HCT116 (cell line): ENCODE data around the gene DPP10. TPM values are rescaled to one million over a fixed set of nuclear protein-coding genes. Genes with fewer than 3 reads are reported as not detected.

Experiments used
- ATAC-seq: fragments of 200-7000 bp; cut with Tn5 transposase; 2 replicates; pipeline ENCODE4 v1.9.1; 2020; ENCODE audit warnings: mild to moderate bottlenecking, moderate library complexity
- BruUV-seq: library from RNA; stranded (reverse); fragments of 400-500 nt; replicated peaks from 2 replicates; lab custom pipeline; 2021; lab: Mats Ljungman, UMichigan
- CTCF ChIA-PET: fragments of 300-600 bp; sonication (Branson Sonifier 250); formaldehyde crosslinking; loops from one replicate; lab custom pipeline; 2021; ENCODE audit warnings: antibody characterized with exemption; lab: Charles Lee
- POLR2A ChIA-PET: fragments of 300-600, 350-600 bp; sonication (Branson Sonifier 250); formaldehyde crosslinking; loops from one replicate; lab custom pipeline; 2021; ENCODE audit warnings: antibody characterized with exemption; lab: Charles Lee
- RAD21 ChIA-PET, 2 experiments: fragments of 300-600 bp; sonication (Branson Sonifier 250); formaldehyde crosslinking; loops; one replicate each; lab custom pipeline; 2023; ENCODE audit warnings: low total read pairs in 2 of 2; ENCODE audit not compliant: uncharacterized antibody in 2 of 2, unreplicated experiment in 2 of 2, low non-redundant PET in 1 of 2; lab: Charles Lee
- DNase-seq: peaks from one replicate; pipeline ENCODE4 v3.0.0-alpha.2; 2010; ENCODE audit warnings: low read depth, low spot score
- H2AFZ ChIP-seq: fragments of 200-600 bp; shearing (Covaris generic), sonication (generic); 2 replicates; pipeline ENCODE4 v1.6.1; 2017; ENCODE audit warnings: low read depth, mixed run types, mixed read lengths, antibody characterized with exemption, low read length; ENCODE audit not compliant: poor library complexity, severe bottlenecking
- H3K27ac ChIP-seq: 2 replicates; pipeline ENCODE4 v1.5.1; 2012; ENCODE audit warnings: low read depth, low read length
- H3K27me3 ChIP-seq: fragments of 200-600 bp; sonication (generic); 2 replicates; pipeline ENCODE4 v1.6.1; 2016; ENCODE audit warnings: mixed run types, low read length, mixed read lengths; ENCODE audit not compliant: insufficient read depth
- H3K36me3 ChIP-seq, 2 experiments: fragments of 200-500 bp in 1 of 2; fragments of 200-600 bp in 1 of 2; sonication (Bioruptor generic) in 1 of 2; sonication (generic) in 1 of 2; 2 replicates each; pipeline versions ENCODE4 v1.5.1 to v1.6.1; 2014 to 2016; ENCODE audit warnings: low read length in 2 of 2, inconsistent platforms in 1 of 2, mixed read lengths in 1 of 2, mixed run types in 1 of 2; ENCODE audit not compliant: insufficient read depth in 2 of 2, control insufficient read depth in 1 of 2
- H3K4me1 ChIP-seq, 2 experiments: fragments of 200-600 bp in 1 of 2; sonication (generic) in 1 of 2; 2 replicates each; pipeline versions ENCODE4 v1.5.1 to v1.6.1; 2012 to 2017; ENCODE audit warnings: low read length in 2 of 2, inconsistent platforms in 1 of 2, mild to moderate bottlenecking in 1 of 2, mixed read lengths in 1 of 2, mixed run types in 1 of 2, moderate library complexity in 1 of 2; ENCODE audit not compliant: insufficient read depth in 2 of 2, control insufficient read depth in 1 of 2
- H3K4me2 ChIP-seq: fragments of 200-600 bp; sonication (generic); 2 replicates; pipeline ENCODE4 v1.6.1; 2017; ENCODE audit warnings: mixed run types, low read length, mixed read lengths
- H3K4me3 ChIP-seq, 2 experiments: fragments of 200-600 bp in 1 of 2; sonication (generic) in 1 of 2; replicated peaks in 1 of 2; 2 replicates each; pipeline ENCODE4 v1.5.1; 2011 to 2016; ENCODE audit warnings: low read length in 2 of 2, control low read depth in 1 of 2, low read depth in 1 of 2, mild to moderate bottlenecking in 1 of 2, mixed read lengths in 1 of 2, mixed run types in 1 of 2
- H3K79me2 ChIP-seq: fragments of 200-600 bp; sonication (generic); 2 replicates; pipeline ENCODE4 v1.6.1; 2017; ENCODE audit warnings: mild to moderate bottlenecking, mixed run types, low read length, moderate library complexity, mixed read lengths; ENCODE audit not compliant: insufficient read depth
- H3K9ac ChIP-seq: fragments of 200-600 bp; sonication (generic); 2 replicates; pipeline ENCODE4 v1.6.1; 2016; ENCODE audit warnings: low read length, mixed read lengths
- H3K9me2 ChIP-seq: fragments of 200-600 bp; sonication (generic), shearing (Covaris generic); 2 replicates; pipeline ENCODE4 v1.6.1; 2017; ENCODE audit warnings: mixed run types, mild to moderate bottlenecking, moderate library complexity; ENCODE audit not compliant: insufficient read depth
- H3K9me3 ChIP-seq, 2 experiments: fragments of 200-500 bp in 1 of 2; fragments of 200-600 bp in 1 of 2; sonication (Bioruptor generic) in 1 of 2; sonication (generic) in 1 of 2; 2 replicates each; pipeline ENCODE4 v1.6.1; 2014 to 2017; ENCODE audit warnings: low read length in 2 of 2, mixed read lengths in 2 of 2, inconsistent platforms in 1 of 2, low read depth in 1 of 2, mild to moderate bottlenecking in 1 of 2, mixed run types in 1 of 2, moderate library complexity in 1 of 2; ENCODE audit not compliant: control insufficient read depth in 1 of 2, insufficient read depth in 1 of 2
- H4K20me1 ChIP-seq: fragments of 200-600 bp; sonication (generic), shearing (Covaris generic); 2 replicates; pipeline ENCODE4 v1.6.1; 2017; ENCODE audit warnings: mixed run types, mild to moderate bottlenecking, moderate library complexity; ENCODE audit not compliant: insufficient read depth
- CBX3 ChIP-seq: IDR thresholded peaks from 2 replicates; pipeline ENCODE4 v1.6.1; 2012; ENCODE audit warnings: low read depth
- CEBPB ChIP-seq: IDR thresholded peaks from 2 replicates; pipeline ENCODE4 v1.6.1; 2012; ENCODE audit warnings: low read depth
- EZH2 ChIP-seq: fragments of 200-600 bp; sonication (generic); IDR thresholded peaks from 2 replicates; pipeline ENCODE4 v1.6.1; 2017; ENCODE audit warnings: antibody characterized with exemption, mixed run types
- EZH2phosphoT487 ChIP-seq: fragments of 200-600 bp; IDR thresholded peaks from 2 replicates; pipeline ENCODE4 v1.6.1; 2018; ENCODE audit warnings: antibody characterized with exemption, borderline replicate concordance
- FOSL1 ChIP-seq: IDR thresholded peaks from 2 replicates; pipeline ENCODE4 v1.6.1; 2012; ENCODE audit warnings: low read depth
- JUND ChIP-seq: IDR thresholded peaks from 2 replicates; pipeline ENCODE4 v1.6.1; 2012
- RAD21 ChIP-seq: IDR thresholded peaks from 2 replicates; pipeline ENCODE4 v1.6.1; 2012; ENCODE audit warnings: low read depth, mild to moderate bottlenecking
- SIN3A ChIP-seq: IDR thresholded peaks from 2 replicates; pipeline ENCODE4 v1.6.1; 2012; ENCODE audit warnings: low read depth
- SP1 ChIP-seq: IDR thresholded peaks from 2 replicates; pipeline ENCODE4 v1.6.1; 2012; ENCODE audit warnings: low read depth
- SRF ChIP-seq: IDR thresholded peaks from 2 replicates; pipeline ENCODE4 v1.6.1; 2012; ENCODE audit warnings: low read depth
- YY1 ChIP-seq: IDR thresholded peaks from 2 replicates; pipeline ENCODE4 v1.6.1; 2011; ENCODE audit warnings: low read length, low read depth, moderate library complexity, mild to moderate bottlenecking; ENCODE audit not compliant: insufficient replicate concordance; ENCODE audit errors: extremely low read depth
- ZFX ChIP-seq: fragments of 450-650 bp; IDR thresholded peaks from 2 replicates; pipeline ENCODE4 v1.6.1; 2017
- intact Hi-C: fragments of 100-400 bp; cut with micrococcal nuclease; formaldehyde crosslinking; loops from 2 replicates; pipeline ENCODE4 v1.10.0; 2022
- total RNA-seq: library from RNA; stranded (reverse); gene quantifications from one replicate; pipeline ENCODE4 v1.2.1, GENCODE V29; 2021; ENCODE audit not compliant: unreplicated experiment
- TF ChIP-seq, protein P1 (sequence below): IDR thresholded peaks from 2 replicates; pipeline ENCODE4 v1.6.1; 2012
- TF ChIP-seq, protein P2 (sequence below), 3 experiments: fragments of 200-600 bp in 1 of 3; sonication (generic) in 1 of 3; IDR thresholded peaks in 2 of 3; conservative IDR thresholded peaks in 1 of 3; 2 replicates each; pipeline ENCODE4 v1.5.1; 2012 to 2017; ENCODE audit warnings: low read depth in 2 of 3, low read length in 2 of 3, antibody characterized with exemption in 1 of 3, borderline replicate concordance in 1 of 3, control low read depth in 1 of 3, mild to moderate bottlenecking in 1 of 3, mixed read lengths in 1 of 3, mixed run types in 1 of 3, moderate library complexity in 1 of 3; ENCODE audit not compliant: insufficient read depth in 1 of 3
- TF ChIP-seq, protein P3 (sequence below): IDR thresholded peaks from 2 replicates; pipeline ENCODE4 v1.6.1; 2011; ENCODE audit warnings: mild to moderate bottlenecking, low read length, moderate library complexity; ENCODE audit not compliant: insufficient replicate concordance; ENCODE audit errors: extremely low read depth
- TF ChIP-seq, protein P4 (sequence below): IDR thresholded peaks from 2 replicates; pipeline ENCODE4 v1.6.1; 2012

Gene DPP10
- total RNA-seq, 1 experiment from 2014 or later, result not detected

DNA sequence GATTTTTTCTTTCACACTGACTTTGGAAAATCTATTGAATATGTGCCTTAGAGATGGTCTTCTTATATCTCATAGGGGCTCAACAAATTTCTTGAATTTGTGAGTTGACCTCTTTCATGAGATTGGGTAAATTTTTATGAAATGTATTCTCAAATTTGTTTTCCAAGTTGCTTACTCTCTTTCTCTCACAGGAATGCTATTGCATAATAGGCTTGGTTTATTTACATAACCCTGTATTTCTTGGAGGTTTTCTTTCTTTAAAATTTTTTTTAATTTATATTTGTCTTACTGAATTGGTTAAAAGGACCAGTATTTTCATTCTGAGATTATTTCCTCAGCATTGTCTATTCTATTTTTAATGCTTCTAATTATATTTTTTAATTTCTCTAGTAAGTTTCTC, 917.1 kb downstream of the DPP10 start:
- BruUV-seq, result no TSS peak
- peaks cover 15 to 19% of the 10 kb centered on the region in 2 experiments; a peak in 2 of 4 replicates for H3K9me3 ChIP-seq

DNA sequence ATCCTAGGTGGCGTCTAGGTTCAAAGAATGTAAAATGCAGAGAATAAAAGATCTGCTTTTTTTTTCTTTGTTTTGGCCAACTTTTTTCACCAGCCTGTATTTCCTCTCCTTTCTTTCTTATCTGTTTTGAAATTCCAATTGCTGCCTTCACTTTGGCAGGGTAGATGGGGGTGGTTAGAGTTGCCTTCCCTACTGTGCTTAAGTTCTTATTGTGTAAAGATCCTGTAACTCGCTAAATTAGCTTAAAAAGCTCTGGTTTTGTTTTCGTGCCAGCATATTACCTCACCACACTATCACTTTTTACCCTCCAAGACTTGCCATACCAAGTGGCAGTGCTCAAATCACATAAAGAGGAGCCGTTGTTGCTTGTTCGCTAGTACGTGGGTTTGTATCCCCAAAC, 921.7 kb downstream of the DPP10 start:
- CTCF ChIA-PET, result no interaction called here
- intact Hi-C loops, result no loop called here
- TF ChIP-seq FOSL1, result no peak
- TF ChIP-seq SIN3A, result no peak
- no peak for TF ChIP-seq SRF
- no peak for TF ChIP-seq JUND
- TF ChIP-seq RAD21, result no peak
- TF ChIP-seq SP1, result no peak
- TF ChIP-seq CEBPB, result no peak
- TF ChIP-seq, protein P1, sequence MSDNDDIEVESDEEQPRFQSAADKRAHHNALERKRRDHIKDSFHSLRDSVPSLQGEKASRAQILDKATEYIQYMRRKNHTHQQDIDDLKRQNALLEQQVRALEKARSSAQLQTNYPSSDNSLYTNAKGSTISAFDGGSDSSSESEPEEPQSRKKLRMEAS, result no peak
- TF ChIP-seq, protein P2, sequence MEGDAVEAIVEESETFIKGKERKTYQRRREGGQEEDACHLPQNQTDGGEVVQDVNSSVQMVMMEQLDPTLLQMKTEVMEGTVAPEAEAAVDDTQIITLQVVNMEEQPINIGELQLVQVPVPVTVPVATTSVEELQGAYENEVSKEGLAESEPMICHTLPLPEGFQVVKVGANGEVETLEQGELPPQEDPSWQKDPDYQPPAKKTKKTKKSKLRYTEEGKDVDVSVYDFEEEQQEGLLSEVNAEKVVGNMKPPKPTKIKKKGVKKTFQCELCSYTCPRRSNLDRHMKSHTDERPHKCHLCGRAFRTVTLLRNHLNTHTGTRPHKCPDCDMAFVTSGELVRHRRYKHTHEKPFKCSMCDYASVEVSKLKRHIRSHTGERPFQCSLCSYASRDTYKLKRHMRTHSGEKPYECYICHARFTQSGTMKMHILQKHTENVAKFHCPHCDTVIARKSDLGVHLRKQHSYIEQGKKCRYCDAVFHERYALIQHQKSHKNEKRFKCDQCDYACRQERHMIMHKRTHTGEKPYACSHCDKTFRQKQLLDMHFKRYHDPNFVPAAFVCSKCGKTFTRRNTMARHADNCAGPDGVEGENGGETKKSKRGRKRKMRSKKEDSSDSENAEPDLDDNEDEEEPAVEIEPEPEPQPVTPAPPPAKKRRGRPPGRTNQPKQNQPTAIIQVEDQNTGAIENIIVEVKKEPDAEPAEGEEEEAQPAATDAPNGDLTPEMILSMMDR (IDR thresholded peaks at IDR 0.05 in 2 of 3, conservative IDR thresholded peaks at IDR 0.05 in 1 of 3; ENCODE audit: borderline replicate concordance in 1 of 3, insufficient read depth in 1 of 3, low read depth in 2 of 3, low read length in 2 of 3), result no peak
- TF ChIP-seq ZFX, result no peak
- TF ChIP-seq, protein P3, sequence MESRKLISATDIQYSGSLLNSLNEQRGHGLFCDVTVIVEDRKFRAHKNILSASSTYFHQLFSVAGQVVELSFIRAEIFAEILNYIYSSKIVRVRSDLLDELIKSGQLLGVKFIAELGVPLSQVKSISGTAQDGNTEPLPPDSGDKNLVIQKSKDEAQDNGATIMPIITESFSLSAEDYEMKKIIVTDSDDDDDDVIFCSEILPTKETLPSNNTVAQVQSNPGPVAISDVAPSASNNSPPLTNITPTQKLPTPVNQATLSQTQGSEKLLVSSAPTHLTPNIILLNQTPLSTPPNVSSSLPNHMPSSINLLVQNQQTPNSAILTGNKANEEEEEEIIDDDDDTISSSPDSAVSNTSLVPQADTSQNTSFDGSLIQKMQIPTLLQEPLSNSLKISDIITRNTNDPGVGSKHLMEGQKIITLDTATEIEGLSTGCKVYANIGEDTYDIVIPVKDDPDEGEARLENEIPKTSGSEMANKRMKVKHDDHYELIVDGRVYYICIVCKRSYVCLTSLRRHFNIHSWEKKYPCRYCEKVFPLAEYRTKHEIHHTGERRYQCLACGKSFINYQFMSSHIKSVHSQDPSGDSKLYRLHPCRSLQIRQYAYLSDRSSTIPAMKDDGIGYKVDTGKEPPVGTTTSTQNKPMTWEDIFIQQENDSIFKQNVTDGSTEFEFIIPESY, result no peak
- no peak for TF ChIP-seq EZH2
- TF ChIP-seq, protein P4, sequence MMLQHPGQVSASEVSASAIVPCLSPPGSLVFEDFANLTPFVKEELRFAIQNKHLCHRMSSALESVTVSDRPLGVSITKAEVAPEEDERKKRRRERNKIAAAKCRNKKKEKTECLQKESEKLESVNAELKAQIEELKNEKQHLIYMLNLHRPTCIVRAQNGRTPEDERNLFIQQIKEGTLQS, result no peak
- no peak for TF ChIP-seq YY1
- TF ChIP-seq EZH2phosphoT487, result no peak
- no peak for TF ChIP-seq CBX3

More for the DNA sequence above, 917.1 kb downstream of the DPP10 start:
- Histone ChIP-seq H3K79me2 (no peaks in the 10 kb centered on the region), H4K20me1 (no peaks in the 10 kb centered on the region), H3K36me3 (no peaks in the 10 kb centered on the region), H3K9ac (no peak overlapping the region), H3K27me3 (no peaks in the 10 kb centered on the region), H3K4me2 (no peak overlapping the region), H3K9me2 (no peaks in the 10 kb centered on the region), H3K4me1 (no peaks in the 10 kb centered on the region), H3K4me3 (no peak overlapping the region), H2AFZ (no peak overlapping the region), H3K27ac (no peak overlapping the region)
- CTCF ChIA-PET, result no interaction called here
- no peak for TF ChIP-seq SRF
- intact Hi-C loops, result no loop called here
- POLR2A ChIA-PET, result no interaction called here
- ATAC-seq (no peak), DNase-seq (no peak)
- RAD21 ChIA-PET, result no interaction called here

More for the DNA sequence above, 921.7 kb downstream of the DPP10 start:
- Histone ChIP-seq H3K79me2 (no peaks in the 10 kb centered on the region), H4K20me1 (no peaks in the 10 kb centered on the region), H3K9me3 (peaks cover 14 to 27% of the 10 kb centered on the region in 2 experiments; a peak in 2 of 4 replicates), H3K9me2 (no peaks in the 10 kb centered on the region), H3K36me3 (no peaks in the 10 kb centered on the region), H3K27ac (no peak overlapping the region), H3K4me2 (no peak overlapping the region), H2AFZ (no peak overlapping the region), H3K4me3 (no peak overlapping the region), H3K27me3 (no peaks in the 10 kb centered on the region), H3K4me1 (no peaks in the 10 kb centered on the region), H3K9ac (no peak overlapping the region)
- RAD21 ChIA-PET, result no interaction called here
- BruUV-seq, result no TSS peak
- POLR2A ChIA-PET, result no interaction called here
- no peak for ATAC-seq
- DNase-seq, result no peak
